Esophagus muscularis mucosa (tissue), 4 donors: ENCODE measurements around the gene PBX4.

Experiments
- EP300 ChIP-seq: sonication (generic); formaldehyde crosslinking; IDR thresholded peaks from one replicate; pipeline ENCODE4 v1.6.1; 2017; ENCODE audit warnings: antibody characterized with exemption
- POLR2A ChIP-seq: fragments of 450-650 bp; IDR thresholded peaks from one replicate; pipeline ENCODE4 v1.6.1; 2017; ENCODE audit warnings: antibody characterized with exemption, moderate library complexity, mild to moderate bottlenecking, low read depth
- POLR2AphosphoS5 ChIP-seq, 2 donors: sonication (generic); formaldehyde crosslinking; IDR thresholded peaks; one replicate each; pipeline ENCODE4 v1.6.1; 2017; ENCODE audit warnings: antibody characterized with exemption in 2 of 2
- TF ChIP-seq, protein P1 (sequence below), 3 experiments: fragments of 200-600 bp in 2 of 3; fragments of 450-650 bp in 1 of 3; sonication (generic) in 2 of 3; IDR thresholded peaks; one replicate each; pipeline ENCODE4 v1.5.1; 2017 to 2019; ENCODE audit warnings: antibody characterized with exemption in 3 of 3, mild to moderate bottlenecking in 2 of 3, moderate library complexity in 1 of 3

DNA sequence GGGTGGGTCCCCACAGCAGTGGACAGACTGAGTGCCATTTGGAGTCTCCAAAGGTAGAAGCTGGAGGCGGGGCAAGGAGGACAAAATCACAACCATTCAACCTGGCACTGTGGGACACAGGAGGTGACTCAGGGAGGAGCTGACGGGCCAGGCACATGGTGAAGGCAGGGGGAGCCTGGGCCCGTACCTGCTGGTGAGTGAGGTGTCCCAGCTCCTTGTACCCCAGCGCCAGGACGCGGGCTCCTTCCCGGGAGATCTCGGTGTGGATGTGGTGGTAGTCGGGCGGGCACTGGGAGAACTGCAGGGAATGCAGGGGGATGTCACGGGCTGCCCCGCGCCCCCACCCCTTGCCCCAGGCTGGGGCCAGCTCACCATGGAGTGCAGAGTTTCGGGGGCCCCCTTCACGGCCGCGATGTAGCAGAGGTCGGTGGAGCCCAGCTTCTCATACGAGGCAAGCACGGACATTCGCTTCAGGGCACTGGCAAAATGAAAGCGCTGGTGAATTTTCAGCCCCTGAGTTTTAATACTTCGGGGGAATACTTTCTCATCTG is 35.2 kb upstream of the PBX4 start:
- TF ChIP-seq, protein P1, sequence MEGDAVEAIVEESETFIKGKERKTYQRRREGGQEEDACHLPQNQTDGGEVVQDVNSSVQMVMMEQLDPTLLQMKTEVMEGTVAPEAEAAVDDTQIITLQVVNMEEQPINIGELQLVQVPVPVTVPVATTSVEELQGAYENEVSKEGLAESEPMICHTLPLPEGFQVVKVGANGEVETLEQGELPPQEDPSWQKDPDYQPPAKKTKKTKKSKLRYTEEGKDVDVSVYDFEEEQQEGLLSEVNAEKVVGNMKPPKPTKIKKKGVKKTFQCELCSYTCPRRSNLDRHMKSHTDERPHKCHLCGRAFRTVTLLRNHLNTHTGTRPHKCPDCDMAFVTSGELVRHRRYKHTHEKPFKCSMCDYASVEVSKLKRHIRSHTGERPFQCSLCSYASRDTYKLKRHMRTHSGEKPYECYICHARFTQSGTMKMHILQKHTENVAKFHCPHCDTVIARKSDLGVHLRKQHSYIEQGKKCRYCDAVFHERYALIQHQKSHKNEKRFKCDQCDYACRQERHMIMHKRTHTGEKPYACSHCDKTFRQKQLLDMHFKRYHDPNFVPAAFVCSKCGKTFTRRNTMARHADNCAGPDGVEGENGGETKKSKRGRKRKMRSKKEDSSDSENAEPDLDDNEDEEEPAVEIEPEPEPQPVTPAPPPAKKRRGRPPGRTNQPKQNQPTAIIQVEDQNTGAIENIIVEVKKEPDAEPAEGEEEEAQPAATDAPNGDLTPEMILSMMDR (IDR thresholded peaks at IDR 0.05) = no peak
- TF ChIP-seq POLR2A = no peak
- TF ChIP-seq POLR2AphosphoS5 (IDR thresholded peaks at IDR 0.05) = no peak
- no peak for TF ChIP-seq EP300
